K562 (cell line): ENCODE data around the gene PRLHR.

Experiments used
- CTCF ChIP-seq, 3 experiments: IDR thresholded peaks in 2 of 3; conservative IDR thresholded peaks in 1 of 3; 2 replicates each; pipeline ENCODE4 v1.5.1; 2011 to 2012; ENCODE audit warnings: low read length in 3 of 3, mild to moderate bottlenecking in 3 of 3, control low read depth in 2 of 3, improper control_type of control experiment in 1 of 3, inconsistent platforms in 1 of 3, low read depth in 1 of 3, mixed read lengths in 1 of 3, moderate library complexity in 1 of 3; ENCODE audit not compliant: insufficient read depth in 2 of 3
- HDAC2 ChIP-seq: fragments of 450-650 bp; IDR thresholded peaks from 2 replicates; pipeline ENCODE4 v1.6.1; 2016; ENCODE audit warnings: mild to moderate bottlenecking
- MTF1 ChIP-seq: fragments of 250-450 bp; sonication (Bioruptor Pico); IDR thresholded peaks from 2 replicates; pipeline ENCODE4 v1.9.0; 2021; ENCODE audit warnings: moderate library complexity, mild to moderate bottlenecking, inconsistent platforms, borderline replicate concordance
- RFX1 ChIP-seq: fragments of 450-650 bp; IDR thresholded peaks from 2 replicates; pipeline ENCODE4 v1.6.1; 2016; ENCODE audit warnings: mild to moderate bottlenecking, moderate library complexity
- SP1 ChIP-seq: sonication (generic); formaldehyde crosslinking; IDR thresholded peaks from 2 replicates; pipeline ENCODE4 v1.8.1; 2022; ENCODE audit warnings: mild to moderate bottlenecking, missing genetic modification reagents

GRCh38 chr10:118573512-118573911 lies 21.9 kb downstream of the PRLHR start:
- TF ChIP-seq MTF1 (CRISPR knock-in tag) (no peak), CTCF (IDR thresholded peaks at IDR 0.05 in 2 of 3, conservative IDR thresholded peaks at IDR 0.05 in 1 of 3; ENCODE audit: insufficient read depth in 2 of 3, low read depth in 1 of 3, low read length in 3 of 3) (no peak), HDAC2 (no peak), SP1 (CRISPR knock-in tag) (no peak), RFX1 (no peak)
